Left ventricle myocardium inferior (tissue), 1 donor: Measurements from ENCODE around the gene ZNF620. TPM values are rescaled to one million over a fixed set of nuclear protein-coding genes. Genes with fewer than 3 reads are reported as not detected.

Experiments
- DNase-seq: peaks from one replicate; pipeline ENCODE4 v3.0.0-alpha.2; 2020
- H3K27ac ChIP-seq: fragments of 200-600 bp; replicated peaks from 2 replicates; pipeline ENCODE4 v1.8.0; 2021
- H3K27me3 ChIP-seq: fragments of 200-600 bp; 2 replicates; pipeline ENCODE4 v1.8.0; 2021; ENCODE audit warnings: low read depth
- H3K36me3 ChIP-seq: fragments of 200-600 bp; 2 replicates; pipeline ENCODE4 v1.8.0; 2021
- H3K4me1 ChIP-seq: fragments of 200-600 bp; 2 replicates; pipeline ENCODE4 v1.8.0; 2021
- H3K4me3 ChIP-seq: fragments of 200-600 bp; 2 replicates; pipeline ENCODE4 v1.8.0; 2021; ENCODE audit warnings: mild to moderate bottlenecking, moderate library complexity
- H3K9me3 ChIP-seq: fragments of 200-600 bp; replicated peaks from 2 replicates; pipeline ENCODE4 v1.8.0; 2021
- CTCF ChIP-seq: fragments of 200-600 bp; IDR thresholded peaks from 2 replicates; pipeline ENCODE4 v1.8.0; 2021; ENCODE audit warnings: antibody characterized with exemption, mild to moderate bottlenecking, borderline replicate concordance
- intact Hi-C: fragments of 100-400 bp; cut with micrococcal nuclease; formaldehyde crosslinking; loops from one replicate; pipeline ENCODE4 v1.11.0; 2022
- total RNA-seq: library from RNA; stranded (reverse); fragmentation: NEBNext Ultra II Directional; extraction: Animal tissue kit (Norgen Biotek cat#: 25700); gene quantifications from one replicate; pipeline ENCODE4 v1.2.1, GENCODE V29; 2021
- donor health status: DM: no; HTN: yes; CAD: no; lungs with severe emphysema.

The ZNF620 gene
- total RNA-seq, 1 donor from 2014 or later = 2.3 TPM

GRCh38 chr3:40521254-40521653 lies 15.4 kb downstream of the ZNF620 start:
- Histone ChIP-seq H3K27ac (no peak overlapping the region), H3K9me3 (peaks cover 7% of the 10 kb centered on the region), H3K36me3 (peaks cover 6% of the 10 kb centered on the region), H3K27me3 (no peaks in the 10 kb centered on the region), H3K4me3 (no peak overlapping the region), H3K4me1 (peaks cover 24% of the 10 kb centered on the region)
- no peak for DNase-seq
- intact Hi-C loops = no loop called here
- no peak for TF ChIP-seq CTCF

GRCh38 chr3:40523781-40524180 lies 17.9 kb downstream of the ZNF620 start:
- Histone ChIP-seq H3K9me3 (peaks cover 6% of the 10 kb centered on the region), H3K36me3 (peaks cover 24% of the 10 kb centered on the region), H3K27ac (peak overlapping the region; percentile 93), H3K4me3 (peak overlapping the region; percentile 82), H3K27me3 (no peaks in the 10 kb centered on the region), H3K4me1 (peaks cover 28% of the 10 kb centered on the region)
- DNase-seq = no peak
- TF ChIP-seq CTCF = no peak
- intact Hi-C loops = no loop called here

- Histone ChIP-seq H3K4me1 (peaks cover 28% of the 10 kb centered on the region), H3K9me3 (peaks cover 2% of the 10 kb centered on the region), H3K27me3 (no peaks in the 10 kb centered on the region), H3K27ac (peak overlapping the region; percentile 93), H3K4me3 (peak overlapping the region; percentile 82), H3K36me3 (peaks cover 28% of the 10 kb centered on the region)
- intact Hi-C loops = no loop called here
- TF ChIP-seq CTCF = no peak
- DNase-seq = no peak
Observed at GRCh38 chr3:40524222-40524567, 18.4 kb downstream of the ZNF620 start.

- TF ChIP-seq CTCF = no peak
- Histone ChIP-seq H3K9me3 (no peaks in the 10 kb centered on the region), H3K36me3 (peaks cover 33% of the 10 kb centered on the region), H3K27ac (peak within 1 kb of the TSS; percentile 93), H3K4me3 (peak within 1 kb of the TSS; percentile 82), H3K4me1 (peaks cover 28% of the 10 kb centered on the region), H3K27me3 (no peaks in the 10 kb centered on the region)
- intact Hi-C loops = no loop called here
- peak; percentile 93 for DNase-seq
Observed at GRCh38 chr3:40524568-40525285, 18.9 kb downstream of the ZNF620 start, which contains the start of gene ZNF621. TSS of gene ZNF621 (plus strand) at chr3:40524960. CDS start at chr3:40525841, 881 bp downstream.

- H3K27ac ChIP-seq = no peak overlapping the region
- peaks cover 28% of the 10 kb centered on the region for H3K4me1 ChIP-seq
- no peaks in the 10 kb centered on the region for H3K27me3 ChIP-seq
- peaks cover 70% of the 10 kb centered on the region for H3K36me3 ChIP-seq
- TF ChIP-seq CTCF = no peak
- no peak overlapping the region for H3K4me3 ChIP-seq
- H3K9me3 ChIP-seq = peaks cover 26% of the 10 kb centered on the region
- no peak for DNase-seq
- intact Hi-C loops = no loop called here
Observed at GRCh38 chr3:40528426-40528825, 22.6 kb downstream of the ZNF620 start.
